GM18519 (cell line): ENCODE data around the gene DCDC2C.
"Not testable (repeated sequence)": the region's sequence is repeated elsewhere in the genome, so short reads cannot be mapped to it uniquely, and the experiment has no call there.

Source experiments
- ATAC-seq: cut with Tn5 transposase; IDR thresholded peaks from one replicate; pipeline ENCODE4 v1.9.1; 2021; ENCODE audit warnings: mild to moderate bottlenecking, moderate library complexity; ENCODE audit not compliant: unreplicated experiment, low FRiP score

DCDC2C gene

DNA sequence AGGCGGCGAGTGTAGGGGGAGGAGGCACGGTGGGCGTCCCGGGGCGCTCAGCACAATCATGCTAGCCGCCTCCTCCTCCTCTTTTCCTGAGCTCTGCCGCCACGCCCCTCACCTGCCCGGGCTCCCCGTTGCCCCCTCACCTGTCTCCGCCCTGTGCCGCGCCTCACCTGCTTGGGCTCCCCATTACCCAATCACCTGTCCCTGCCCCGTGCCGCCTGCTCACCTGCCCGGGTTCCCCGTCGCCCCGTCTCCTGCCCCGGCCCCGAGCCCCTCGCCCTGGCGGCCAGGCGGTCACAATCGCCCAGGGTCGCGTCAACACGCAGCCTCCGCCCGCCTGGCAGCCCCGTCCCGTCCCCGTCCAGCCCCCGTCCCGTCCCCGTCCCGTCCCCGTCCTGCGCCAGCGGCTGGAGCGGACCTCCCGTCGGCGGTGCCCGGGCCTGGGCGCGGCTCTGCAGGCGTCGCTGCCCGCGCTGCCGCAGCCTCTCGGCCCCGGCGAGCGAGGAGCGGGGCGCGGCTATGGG, at the start of gene DCDC2C:
Gene DCDC2C, plus strand, starts transcription at position 340 of the 521 bp plus-strand sequence. Its CDS starts 177 bp downstream, at position 517.
- no peak for ATAC-seq

- no peak for ATAC-seq
These were observed 49.4 kb upstream of the DCDC2C start for GRCh38 chr2:3654011-3654410.

DNA sequence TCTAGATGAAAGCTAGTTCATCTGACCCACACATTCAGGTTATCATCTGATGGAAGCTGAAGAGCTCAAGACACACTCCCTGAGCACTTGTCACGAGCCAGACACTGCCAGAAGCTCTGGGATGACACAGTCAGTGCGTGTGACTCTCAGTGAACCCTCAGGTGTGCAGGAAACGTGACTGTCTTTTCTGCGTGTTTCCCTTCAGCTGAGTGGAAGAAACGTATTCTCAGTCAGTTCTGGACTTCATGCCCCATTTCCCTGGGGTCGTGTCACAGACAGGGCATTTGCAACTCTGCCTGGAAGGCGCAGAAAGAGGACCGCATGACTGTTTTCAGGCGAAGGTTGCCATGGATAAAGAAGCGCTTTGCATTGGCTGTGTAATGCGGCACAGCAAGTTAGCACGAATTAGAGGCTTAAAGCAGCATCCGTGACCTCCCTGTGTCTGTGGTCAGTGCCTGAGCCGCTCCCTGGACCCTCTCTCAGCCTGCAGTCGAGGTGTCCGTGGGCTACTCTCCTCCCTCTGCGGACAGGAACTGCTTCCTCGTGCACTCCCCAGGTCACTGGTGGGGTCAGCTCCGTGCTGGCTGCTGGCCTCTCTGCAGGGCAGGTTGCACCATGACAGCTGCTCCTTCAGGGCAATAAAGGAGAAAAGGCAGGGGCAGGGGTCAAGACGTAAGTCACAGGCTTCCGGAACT, 48.7 kb upstream of the DCDC2C start:
- no peak for ATAC-seq

- no peak for ATAC-seq
These were observed 47.3 kb upstream of the DCDC2C start for GRCh38 chr2:3655871-3656761.

DNA sequence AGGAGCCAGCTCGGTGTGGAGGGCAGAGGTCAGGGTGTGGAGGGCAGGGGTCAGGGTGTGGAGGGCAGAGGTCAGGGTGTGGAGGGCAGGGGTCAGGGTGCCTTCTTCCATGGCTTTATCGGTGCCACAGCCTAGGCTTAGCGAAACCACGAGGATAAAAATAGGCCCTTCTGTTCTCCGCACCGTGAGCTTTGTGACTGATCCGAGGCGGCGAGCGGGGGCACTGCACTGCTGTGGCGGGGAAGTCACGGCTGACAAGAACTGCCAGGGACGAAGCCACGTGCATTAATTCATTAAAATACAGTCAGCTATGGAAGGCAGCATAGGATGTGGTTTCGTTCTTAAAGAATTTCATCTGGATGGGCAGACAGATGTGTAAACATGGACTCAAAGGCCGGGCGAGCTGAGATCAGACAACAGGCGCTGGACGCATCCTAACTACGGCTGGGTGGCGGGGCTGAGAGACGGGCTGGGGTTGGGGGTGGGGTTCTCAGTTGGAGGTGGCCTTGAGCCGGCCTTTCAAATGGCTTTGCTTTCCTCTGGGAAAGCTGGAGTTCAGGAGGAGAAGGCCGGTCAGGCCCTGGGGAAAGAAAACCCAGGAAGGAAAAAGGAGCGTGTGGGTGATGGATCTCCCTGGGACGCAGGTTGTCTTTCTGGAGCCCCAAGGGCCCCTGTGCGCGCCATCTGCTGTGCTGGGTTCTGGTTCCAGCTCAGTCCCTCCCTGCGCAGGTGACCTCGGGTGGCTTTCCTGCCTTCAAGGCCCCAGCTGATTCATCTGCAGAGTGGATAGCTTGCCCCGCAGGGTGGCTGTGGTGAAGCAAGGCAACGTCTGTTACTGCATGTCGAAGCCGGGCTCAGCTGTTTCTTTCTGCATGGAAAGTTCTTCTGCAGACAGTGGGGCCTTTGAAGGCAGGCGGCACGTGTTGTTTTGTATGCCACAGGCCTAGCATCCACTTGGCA, 46.3 kb upstream of the DCDC2C start:
- no peak for ATAC-seq

GRCh38 chr2:3657881-3658280, 45.5 kb upstream of the DCDC2C start, which contains the start of gene ALLC:
ALLC (plus strand) TSS chr2:3658200; CDS start chr2:3671158, 12,958 bp downstream.
- no peak for ATAC-seq

DNA sequence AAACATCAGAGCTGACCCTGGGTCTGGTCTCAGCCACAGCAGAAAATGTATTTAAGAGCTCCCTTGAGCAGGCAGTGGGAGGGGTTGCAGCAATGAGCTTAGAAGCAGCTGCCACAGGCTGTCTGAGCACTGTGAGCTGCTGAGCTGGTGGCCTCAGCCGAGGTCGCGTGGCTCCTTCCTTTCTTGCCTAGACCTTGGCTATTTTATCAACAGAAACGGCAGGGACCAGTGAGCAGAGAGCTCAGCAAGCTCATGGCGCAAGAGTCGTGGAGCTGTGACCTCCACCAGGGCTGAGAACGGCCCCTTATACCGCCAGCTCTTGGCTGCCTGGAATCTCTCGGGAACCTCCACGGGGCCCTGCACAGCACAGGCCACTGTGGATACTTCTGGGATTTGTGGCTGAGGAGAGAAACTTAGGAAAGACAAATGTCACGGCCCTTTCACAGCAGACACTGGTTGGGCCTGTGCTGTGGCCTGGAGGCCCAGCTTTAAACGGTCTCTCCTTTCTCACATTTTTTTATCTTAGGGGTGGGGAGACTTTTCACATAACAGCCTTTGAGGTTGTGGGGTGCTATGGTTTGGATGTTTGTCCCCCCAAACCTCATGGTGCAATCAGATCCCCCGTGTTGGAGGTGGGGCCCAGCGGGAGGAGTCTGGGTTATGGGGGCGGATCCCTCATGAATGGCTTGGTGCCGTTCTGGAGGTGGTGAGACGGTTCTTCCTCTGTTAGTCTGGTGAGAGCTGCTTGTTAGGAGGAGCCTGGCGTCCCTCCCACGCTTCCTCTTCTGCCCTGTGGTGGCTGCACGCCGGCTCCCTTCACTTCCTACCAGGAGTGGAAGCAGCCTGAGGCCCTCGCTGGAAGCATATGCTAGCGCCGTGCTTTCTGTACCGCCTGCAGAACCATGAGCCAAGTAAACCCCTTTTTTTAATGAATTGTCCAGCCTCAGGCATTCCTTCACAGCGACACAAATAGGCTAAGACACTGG, 43.6 kb upstream of the DCDC2C start:
- ATAC-seq = no peak

- not testable (repeated sequence) for ATAC-seq
These were observed 42.7 kb upstream of the DCDC2C start for GRCh38 chr2:3660640-3661039.

DNA sequence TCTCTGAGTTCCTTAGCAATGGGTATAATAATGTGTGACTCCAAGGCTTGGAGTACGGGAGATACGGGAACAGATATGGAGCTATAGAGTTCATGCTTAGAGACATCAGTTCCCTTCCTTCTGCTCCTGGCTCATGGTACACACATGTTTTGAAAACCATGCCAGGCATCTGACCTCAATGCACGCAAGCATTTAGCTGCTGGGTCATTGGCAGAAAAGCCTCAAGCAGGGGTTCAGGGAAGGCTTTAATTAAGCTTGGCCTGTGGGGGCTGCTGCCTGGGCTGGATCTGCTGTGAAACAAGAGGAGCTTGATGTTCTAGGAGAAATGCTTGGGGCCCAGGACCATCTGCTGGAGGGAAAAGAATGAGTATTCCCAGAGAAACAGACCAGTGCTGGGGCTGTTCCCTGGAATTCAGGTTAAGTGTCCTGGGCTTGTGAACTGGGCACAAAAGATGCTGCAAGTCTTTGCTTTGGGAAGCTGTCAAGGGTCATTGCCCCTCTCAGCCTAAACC, 42.2 kb upstream of the DCDC2C start:
- no peak for ATAC-seq

DNA sequence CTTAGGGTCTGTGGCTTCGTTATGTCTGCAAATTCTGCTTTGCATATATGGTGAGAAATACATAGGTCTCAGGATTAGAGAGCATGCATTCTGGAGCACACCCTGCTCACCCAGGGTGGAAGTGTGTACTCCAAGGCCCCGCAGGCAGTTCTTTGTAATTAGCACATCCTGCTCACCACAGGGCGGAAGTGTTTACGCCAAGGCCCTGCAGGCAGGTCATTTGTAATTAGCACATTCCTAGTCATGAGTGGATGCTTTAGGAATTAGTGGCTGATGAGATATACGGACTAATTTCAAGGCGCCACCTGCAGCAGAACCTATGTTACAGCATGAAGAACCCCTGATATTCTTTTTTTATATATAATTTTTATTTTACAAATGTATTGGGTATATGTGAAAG, 41.1 kb upstream of the DCDC2C start:
- no peak for ATAC-seq

DNA sequence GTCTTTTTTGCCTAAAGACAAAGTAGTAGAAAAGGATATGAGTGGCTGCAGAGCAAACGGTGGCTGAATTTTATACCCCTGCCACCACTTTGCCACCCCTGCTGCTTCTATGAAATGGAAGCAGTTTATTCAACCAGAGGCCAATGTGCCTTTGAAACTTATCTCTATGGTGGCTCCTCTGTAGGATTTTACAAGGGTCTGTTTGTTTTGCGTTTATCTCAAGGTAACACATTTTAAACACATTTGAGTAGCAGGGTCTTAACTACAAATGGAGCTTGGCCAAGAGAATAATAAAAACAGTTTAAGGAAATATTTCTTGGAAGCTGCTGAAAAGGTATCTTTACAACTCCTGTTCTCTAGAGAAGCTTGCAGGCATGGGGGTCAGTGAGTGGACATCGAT, 39.3 kb upstream of the DCDC2C start:
- no peak for ATAC-seq

- ATAC-seq = no peak
These were observed 38.5 kb upstream of the DCDC2C start for GRCh38 chr2:3664925-3665324.

- no peak for ATAC-seq
These were observed 37.3 kb upstream of the DCDC2C start for GRCh38 chr2:3665886-3666612.

GRCh38 chr2:3666613-3666975, 36.8 kb upstream of the DCDC2C start:
- no peak for ATAC-seq

DNA sequence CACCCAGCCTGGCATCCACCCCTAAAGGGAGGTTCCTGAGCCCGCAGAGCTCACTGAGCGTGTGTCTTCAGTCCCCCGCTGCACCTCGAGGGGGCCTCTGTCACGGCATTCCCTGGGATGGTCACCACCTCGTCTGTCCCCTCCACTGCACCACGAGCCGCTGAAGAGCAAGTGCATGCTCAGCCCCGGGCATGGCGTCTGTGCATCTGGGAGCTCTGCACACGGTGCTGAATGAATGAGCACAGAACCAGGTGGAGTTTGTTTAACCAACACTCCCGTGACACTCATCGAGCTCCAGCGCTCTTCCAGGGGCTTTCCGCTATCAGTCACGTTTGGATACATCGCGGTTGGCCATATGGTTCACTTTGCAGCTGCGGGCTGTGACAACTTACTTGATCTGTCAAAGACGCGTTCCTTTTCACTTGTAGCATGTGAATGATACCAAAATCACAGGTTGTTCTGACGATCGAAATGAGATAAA, 36.2 kb upstream of the DCDC2C start:
- no peak for ATAC-seq

DNA sequence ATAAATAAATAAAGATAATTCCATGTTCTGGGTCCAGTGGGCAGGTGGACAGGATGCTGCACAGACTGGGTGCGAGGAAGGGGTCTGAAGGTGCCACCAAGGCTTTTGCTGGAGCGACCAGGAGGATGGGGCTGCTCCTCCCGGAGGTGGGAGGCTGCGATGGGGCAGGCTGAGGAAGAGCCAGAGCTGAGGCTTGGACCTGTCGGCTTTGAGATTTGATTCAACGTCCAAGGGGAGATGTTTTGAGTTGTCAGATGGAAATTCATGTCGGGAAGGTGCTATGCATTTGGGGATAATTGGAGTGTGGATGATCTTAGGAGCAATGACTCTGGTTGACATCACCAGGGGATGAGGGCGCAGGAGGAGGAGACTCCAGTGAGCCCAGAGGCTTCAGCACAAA, 33.7 kb upstream of the DCDC2C start:
- no peak for ATAC-seq

GRCh38 chr2:3670376-3670775, 33.0 kb upstream of the DCDC2C start:
- ATAC-seq = no peak

GRCh38 chr2:3670941-3671340, 32.4 kb upstream of the DCDC2C start:
- no peak for ATAC-seq
